Spleen (tissue), 11 donors: ENCODE measurements around the gene ASCL5. TPM values are rescaled to one million over a fixed set of nuclear protein-coding genes. Genes with fewer than 3 reads are reported as not detected.

Source experiments
- DNase-seq: peaks from one replicate; pipeline ENCODE4 v3.0.0-alpha.2; 2020
- H3K27ac ChIP-seq, 8 donors: fragments of 200-600 bp; sonication (generic) in 7 of 8; 1 replicate in 4 of 8; 2 replicates in 4 of 8; pipeline versions ENCODE4 v1.5.0 to v1.8.0; 2016 to 2021; ENCODE audit warnings: inconsistent platforms in 4 of 8, mild to moderate bottlenecking in 4 of 8, moderate library complexity in 1 of 8
- H3K27me3 ChIP-seq, 7 donors: fragments of 200-600 bp; sonication (generic) in 6 of 7; replicated peaks in 1 of 7; 1 replicate in 4 of 7; 2 replicates in 3 of 7; pipeline versions ENCODE4 v1.5.0 to v1.8.0; 2016 to 2021; ENCODE audit warnings: inconsistent platforms in 3 of 7, mild to moderate bottlenecking in 1 of 7
- H3K36me3 ChIP-seq, 6 donors: fragments of 200-600 bp; sonication (generic) in 5 of 6; 1 replicate in 4 of 6; 2 replicates in 2 of 6; pipeline versions ENCODE4 v1.5.0 to v1.8.0; 2016 to 2021; ENCODE audit warnings: inconsistent platforms in 2 of 6
- H3K4me1 ChIP-seq, 6 donors: fragments of 200-600 bp; sonication (generic) in 5 of 6; 1 replicate in 3 of 6; 2 replicates in 3 of 6; pipeline versions ENCODE4 v1.5.0 to v1.8.0; 2016 to 2021; ENCODE audit warnings: inconsistent platforms in 3 of 6
- H3K4me3 ChIP-seq, 8 donors: fragments of 200-600 bp; sonication (generic) in 7 of 8; 1 replicate in 4 of 8; 2 replicates in 4 of 8; pipeline versions ENCODE4 v1.5.0 to v1.8.0; 2016 to 2021; ENCODE audit warnings: inconsistent platforms in 4 of 8, mild to moderate bottlenecking in 4 of 8, moderate library complexity in 2 of 8
- H3K9me3 ChIP-seq, 8 donors: fragments of 200-600 bp; sonication (generic) in 7 of 8; 1 replicate in 4 of 8; 2 replicates in 4 of 8; pipeline versions ENCODE4 v1.5.0 to v1.8.0; 2016 to 2021; ENCODE audit warnings: inconsistent platforms in 4 of 8
- CTCF ChIP-seq, 11 experiments: fragments of 200-600 bp in 7 of 11; fragments of 450-650 bp in 4 of 11; sonication (generic) in 4 of 11; IDR thresholded peaks in 8 of 11; conservative IDR thresholded peaks in 3 of 11; 1 replicate in 7 of 11; 2 replicates in 4 of 11; pipeline versions ENCODE4 v1.4.0 to v1.8.0; 2016 to 2021; ENCODE audit warnings: antibody characterized with exemption in 11 of 11, inconsistent platforms in 4 of 11, mild to moderate bottlenecking in 1 of 11
- POLR2A ChIP-seq, 3 donors: fragments of 450-650 bp; IDR thresholded peaks; one replicate each; pipeline ENCODE4 v1.5.1; 2017; ENCODE audit warnings: antibody characterized with exemption in 3 of 3, mild to moderate bottlenecking in 1 of 3
- POLR2AphosphoS5 ChIP-seq, 3 donors: sonication (generic); formaldehyde crosslinking; IDR thresholded peaks; one replicate each; pipeline ENCODE4 v1.5.1; 2017; ENCODE audit warnings: antibody characterized with exemption in 3 of 3
- WGBS, 5 donors: extraction: QIAGEN DNeasy Blood & Tissue Kit in 3 of 5; methylation state at CpG; one replicate each; pipeline versions ENCODE4 v1.1.5 to v1.1.7; 2013 to 2018; 5-methylcytosine and 5-hydroxymethylcytosine counted together
- intact Hi-C: fragments of 100-400 bp; cut with DNase I; formaldehyde crosslinking; loops from one replicate; pipeline ENCODE4 v1.15.0; 2023; ENCODE audit warnings: low total_unique reads
- polyA plus RNA-seq, 3 donors: library from polyadenylated mRNA; stranded (reverse); fragments of 200-250 nt; gene quantifications; one replicate each; pipeline ENCODE4 v1.2.1, GENCODE V29; 2013
- total RNA-seq, 7 donors: library from RNA; depleted of rRNA in 3 of 7; stranded (reverse); fragments of >200 nt in 3 of 7; fragmentation: NEBNext Ultra II Directional in 4 of 7; extraction: Animal tissue kit (Norgen Biotek cat#: 25700) in 4 of 7; gene quantifications; one replicate each; pipeline versions ENCODE4 v1.1.0 to v1.2.1, GENCODE V29; 2016 to 2021
- donor health status: healthy with polysubstance abuse.
- donor health status: DM: no; HTN: no; CAD: no; lungs with moderate emphysema.
- donor health status: DM: no; HTN: no; CAD: no.
- donor health status: Bipolar disorder and iron deficiency.
- donor health status: healthy.
- donor health status: DM: no; HTN: no; CAD: no.
- donor health status: DM: yes; HTN: yes; CAD: no.

ASCL5 gene
- total and polyA plus RNA-seq, 10 donors: 0.06 to 0.85 (median 0.09) TPM; not detected in 6

- intact Hi-C loops: no loop called here
- Histone ChIP-seq H3K36me3 (peaks cover 0 to 75% (median 32%) of the 10 kb centered on the region in 6 donors), H3K4me3 (no peak overlapping the region), H3K27ac (no peak overlapping the region), H3K9me3 (no peaks in the 10 kb centered on the region), H3K27me3 (no peaks in the 10 kb centered on the region), H3K4me1 (no peaks in the 10 kb centered on the region)
- TF ChIP-seq CTCF (IDR thresholded peaks at IDR 0.05 in 8 of 11, conservative IDR thresholded peaks at IDR 0.05 in 3 of 11) (no peak), POLR2A (IDR thresholded peaks at IDR 0.05) (no peak), POLR2AphosphoS5 (IDR thresholded peaks at IDR 0.05) (no peak)
- DNase-seq: no peak
- WGBS, 5 donors: 82 to 88% (median 85%) methylated on average over 8 of the region's 8 CpGs
Measured at GRCh38 chr1:201136355-201137023, 9.5 kb upstream of the ASCL5 start.

- 84 to 90% (median 89%) methylated on average over 6 of the region's 6 CpGs for WGBS, 5 donors
- intact Hi-C loops: no loop called here
- no peak for TF ChIP-seq POLR2AphosphoS5 (IDR thresholded peaks at IDR 0.05)
- no peak for TF ChIP-seq CTCF (IDR thresholded peaks at IDR 0.05 in 8 of 11, conservative IDR thresholded peaks at IDR 0.05 in 3 of 11)
- no peak for TF ChIP-seq POLR2A (IDR thresholded peaks at IDR 0.05)
Measured at GRCh38 chr1:201134405-201134804, 7.4 kb upstream of the ASCL5 start.

GRCh38 chr1:201131398-201131797 is 4.4 kb upstream of the ASCL5 start:
- TF ChIP-seq CTCF (IDR thresholded peaks at IDR 0.05 in 8 of 11, conservative IDR thresholded peaks at IDR 0.05 in 3 of 11): no peak
- no peak for TF ChIP-seq POLR2A (IDR thresholded peaks at IDR 0.05)
- TF ChIP-seq POLR2AphosphoS5 (IDR thresholded peaks at IDR 0.05): no peak
- H3K9me3 ChIP-seq: no peaks in the 10 kb centered on the region
- H3K36me3 ChIP-seq: peaks cover 0 to 27% (median 15%) of the 10 kb centered on the region in 6 donors
- H3K27ac ChIP-seq: no peak overlapping the region
- intact Hi-C loops: no loop called here
- no peaks in the 10 kb centered on the region for H3K27me3 ChIP-seq
- H3K4me3 ChIP-seq: no peak overlapping the region
- no peaks in the 10 kb centered on the region for H3K4me1 ChIP-seq
- WGBS, 5 donors: 53 to 75% (median 60%) methylated on average over 4 of the region's 4 CpGs
- peak; percentile 40 for DNase-seq

More at GRCh38 chr1:201134405-201134804, 7.4 kb upstream of the ASCL5 start:
- H3K27me3 ChIP-seq: no peaks in the 10 kb centered on the region
- no peaks in the 10 kb centered on the region for H3K4me1 ChIP-seq
- peaks cover 0 to 54% (median 22%) of the 10 kb centered on the region in 6 donors for H3K36me3 ChIP-seq
- H3K27ac ChIP-seq: no peak overlapping the region
- no peaks in the 10 kb centered on the region for H3K9me3 ChIP-seq
- no peak for DNase-seq
- no peak overlapping the region for H3K4me3 ChIP-seq

- intact Hi-C loops: no loop called here
- H3K4me3 ChIP-seq: no peak overlapping the region
- H3K4me1 ChIP-seq: peaks cover 0 to 16% (median 9%) of the 10 kb centered on the region in 6 donors
- H3K9me3 ChIP-seq: no peaks in the 10 kb centered on the region
- peaks cover 0 to 5% (median 0%) of the 10 kb centered on the region in 7 donors for H3K27me3 ChIP-seq
- WGBS, 5 donors: 92 to 96% (median 96%) methylated on average over 10 to 13 of the region's 13 CpGs
- no peak overlapping the region for H3K27ac ChIP-seq
- peaks cover 0 to 3% (median 0%) of the 10 kb centered on the region in 6 donors for H3K36me3 ChIP-seq
- TF ChIP-seq POLR2A (IDR thresholded peaks at IDR 0.05) (no peak), POLR2AphosphoS5 (IDR thresholded peaks at IDR 0.05) (no peak), CTCF (IDR thresholded peaks at IDR 0.05 in 8 of 11, conservative IDR thresholded peaks at IDR 0.05 in 3 of 11) (no peak)
- peak; percentile 64 for DNase-seq
Measured at GRCh38 chr1:201128962-201129361, 2.0 kb upstream of the ASCL5 start.
